ENCODE data around the gene ACOT7.

Gene ACOT7

DNA sequence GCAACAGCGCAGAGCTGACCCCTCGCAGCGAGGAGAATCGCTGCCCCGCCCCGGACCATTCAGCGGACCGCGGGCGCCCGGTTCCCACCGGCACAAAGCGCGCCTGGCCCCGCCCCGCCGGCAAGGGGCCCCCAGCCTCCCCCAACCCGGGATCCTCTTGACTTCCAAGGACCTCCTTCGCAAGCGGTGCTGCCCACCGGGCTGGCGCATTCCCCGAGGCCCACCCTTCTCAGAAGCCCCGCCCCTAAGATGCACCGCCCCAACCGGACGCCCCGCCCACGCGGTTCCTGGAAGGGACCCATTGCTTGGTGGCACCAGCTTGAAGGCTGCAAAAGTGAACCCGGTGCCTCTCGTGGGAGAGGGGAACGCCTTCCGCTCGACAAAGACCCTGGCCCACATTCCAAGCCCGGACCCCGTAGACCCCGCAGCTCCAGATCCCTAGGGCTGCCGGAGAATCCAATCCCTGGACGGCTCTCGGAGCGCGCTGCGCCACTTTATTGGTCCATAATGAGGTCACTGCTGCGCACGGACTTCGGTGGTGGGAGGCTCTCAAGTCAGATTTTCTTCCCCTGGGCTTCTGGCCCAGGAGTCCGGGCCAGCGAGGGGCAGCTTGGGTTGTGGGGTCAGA lies 147.6 kb downstream of the ACOT7 start:
- peak; percentile 44 for DNase-seq

DNA sequence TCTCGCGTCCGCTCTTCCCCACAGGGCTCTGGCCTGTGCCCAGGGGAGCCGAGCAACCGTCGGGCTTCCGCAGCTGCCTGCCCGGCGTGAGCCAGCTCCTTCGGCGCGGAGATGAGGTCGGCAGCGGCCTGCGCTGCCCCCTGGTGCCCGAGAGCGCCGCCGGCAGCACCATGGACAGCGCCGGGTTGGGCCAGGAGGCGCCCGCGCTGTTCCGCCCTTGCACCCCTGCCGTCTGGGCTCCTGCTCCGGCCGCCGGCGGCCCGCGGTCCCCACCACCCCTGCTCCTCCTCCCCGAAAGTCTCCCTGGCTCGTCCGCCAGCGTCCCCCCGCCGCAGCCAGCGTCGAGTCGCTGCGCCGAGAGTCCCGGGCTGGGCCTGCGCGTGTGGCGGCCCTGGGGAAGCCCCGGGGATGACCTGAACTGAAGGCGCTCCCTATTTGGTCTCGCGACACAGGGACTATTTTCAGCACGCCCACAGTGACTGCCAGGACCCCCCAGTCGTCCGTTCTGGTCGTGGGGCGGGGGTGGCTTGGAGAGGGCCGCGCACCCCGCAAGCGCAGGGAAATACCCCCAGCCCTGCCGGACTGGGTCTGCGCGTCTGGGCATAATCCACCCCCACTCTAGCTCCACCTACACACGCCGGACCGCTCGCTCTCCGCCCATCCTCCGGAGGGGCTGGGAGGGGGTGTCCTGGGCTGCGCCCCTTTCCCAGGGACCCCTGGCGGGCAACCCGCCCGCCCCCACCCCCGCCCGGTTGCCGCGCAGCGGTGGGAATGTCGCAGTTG lies 148.3 kb downstream of the ACOT7 start:
- peak; percentile 82 for DNase-seq

DNA sequence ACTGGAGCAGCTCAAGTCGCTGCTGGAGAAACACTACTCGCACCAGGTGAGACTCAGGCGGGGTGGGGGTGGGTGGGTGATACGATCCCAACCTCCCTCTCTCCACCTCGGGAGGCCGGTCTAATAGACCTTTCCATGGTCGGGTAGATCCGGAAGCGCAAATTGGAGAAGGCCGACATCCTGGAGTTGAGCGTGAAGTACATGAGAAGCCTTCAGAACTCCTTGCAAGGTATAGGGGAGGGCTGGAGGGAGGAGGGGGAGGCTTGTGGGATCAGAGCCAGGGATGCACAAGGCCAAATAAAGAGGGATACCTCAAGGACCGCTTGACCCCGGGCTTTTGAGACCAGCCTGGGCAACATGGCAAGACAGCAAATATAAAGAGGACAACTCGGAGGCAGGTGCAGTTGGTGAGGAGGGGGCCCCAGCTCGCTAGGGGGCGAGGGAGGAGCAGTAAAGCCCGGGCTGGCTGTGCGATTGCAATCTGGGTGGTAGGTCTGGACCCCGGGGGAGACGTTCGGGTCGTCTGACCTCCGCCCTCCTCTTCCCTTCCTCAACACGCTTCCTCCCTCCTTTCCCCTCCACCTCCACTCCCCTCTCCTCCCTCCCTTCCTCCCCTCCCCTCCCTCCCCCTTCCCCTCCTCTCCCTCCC lies 149.0 kb downstream of the ACOT7 start:
- no peak for DNase-seq

DNA sequence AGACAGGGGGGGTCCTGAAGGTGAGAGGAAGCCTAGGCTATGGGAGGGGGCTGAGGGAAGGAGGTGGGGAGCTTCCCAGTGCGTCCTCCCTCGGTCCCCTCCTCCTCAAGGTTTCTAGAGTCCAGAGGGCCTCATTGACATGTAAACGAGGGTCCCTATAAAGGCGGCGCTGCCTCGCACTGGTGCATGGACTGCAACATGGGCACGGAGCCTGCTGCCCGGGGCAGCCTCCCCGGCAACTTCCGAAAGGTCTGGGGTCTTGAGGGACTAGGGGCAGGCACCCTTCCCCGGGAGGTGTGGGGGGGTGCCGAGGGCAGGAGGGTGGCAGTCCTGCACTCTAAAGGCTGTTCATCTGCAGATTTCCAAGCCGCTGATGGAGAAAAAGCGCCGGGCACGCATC lies 149.6 kb downstream of the ACOT7 start, which contains the start of gene HES3:
Gene HES3, plus strand, starts transcription at position 187 of the 400 bp plus-strand sequence. Its CDS starts 187 bp downstream, at position 374.
- no peak for DNase-seq

DNA sequence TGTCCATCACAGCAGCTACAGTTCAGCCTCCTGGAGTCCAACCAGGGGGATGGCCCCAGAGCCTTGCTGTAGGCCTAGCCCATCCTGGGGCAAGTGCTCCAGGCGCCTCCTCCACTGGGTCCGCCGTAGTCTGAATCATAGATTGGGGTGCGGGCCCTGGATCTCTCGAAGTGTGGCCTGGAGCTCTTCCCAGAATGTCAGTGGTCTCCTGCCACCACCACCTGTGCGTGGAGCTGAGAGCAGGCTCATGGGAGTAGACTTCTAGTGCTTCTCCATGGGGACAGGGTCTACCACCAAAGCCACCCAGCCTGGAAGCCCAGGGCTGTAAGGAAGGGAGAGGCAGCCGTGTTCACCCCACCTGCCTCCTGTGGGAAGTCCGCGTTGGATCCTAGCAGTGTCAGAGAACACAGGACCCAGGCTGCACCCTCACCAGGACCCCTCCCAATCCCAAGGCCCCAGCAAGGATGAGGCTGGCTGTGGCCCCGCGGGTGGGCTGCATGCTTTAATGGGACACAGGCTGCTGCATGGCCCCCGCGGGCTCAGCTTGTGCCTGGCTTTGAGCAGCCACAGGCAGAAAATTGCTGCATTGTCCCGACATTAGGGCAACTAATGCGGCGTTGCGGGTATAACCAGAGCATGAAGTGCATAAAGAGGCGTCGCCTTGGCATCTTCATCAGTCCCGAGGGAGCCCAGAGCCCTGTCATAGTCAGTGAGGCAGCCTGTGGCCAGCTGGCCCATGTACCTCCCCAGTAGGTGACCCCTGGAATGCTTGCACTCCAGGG lies 150.3 kb downstream of the ACOT7 start:
- DNase-seq, result no peak

DNA sequence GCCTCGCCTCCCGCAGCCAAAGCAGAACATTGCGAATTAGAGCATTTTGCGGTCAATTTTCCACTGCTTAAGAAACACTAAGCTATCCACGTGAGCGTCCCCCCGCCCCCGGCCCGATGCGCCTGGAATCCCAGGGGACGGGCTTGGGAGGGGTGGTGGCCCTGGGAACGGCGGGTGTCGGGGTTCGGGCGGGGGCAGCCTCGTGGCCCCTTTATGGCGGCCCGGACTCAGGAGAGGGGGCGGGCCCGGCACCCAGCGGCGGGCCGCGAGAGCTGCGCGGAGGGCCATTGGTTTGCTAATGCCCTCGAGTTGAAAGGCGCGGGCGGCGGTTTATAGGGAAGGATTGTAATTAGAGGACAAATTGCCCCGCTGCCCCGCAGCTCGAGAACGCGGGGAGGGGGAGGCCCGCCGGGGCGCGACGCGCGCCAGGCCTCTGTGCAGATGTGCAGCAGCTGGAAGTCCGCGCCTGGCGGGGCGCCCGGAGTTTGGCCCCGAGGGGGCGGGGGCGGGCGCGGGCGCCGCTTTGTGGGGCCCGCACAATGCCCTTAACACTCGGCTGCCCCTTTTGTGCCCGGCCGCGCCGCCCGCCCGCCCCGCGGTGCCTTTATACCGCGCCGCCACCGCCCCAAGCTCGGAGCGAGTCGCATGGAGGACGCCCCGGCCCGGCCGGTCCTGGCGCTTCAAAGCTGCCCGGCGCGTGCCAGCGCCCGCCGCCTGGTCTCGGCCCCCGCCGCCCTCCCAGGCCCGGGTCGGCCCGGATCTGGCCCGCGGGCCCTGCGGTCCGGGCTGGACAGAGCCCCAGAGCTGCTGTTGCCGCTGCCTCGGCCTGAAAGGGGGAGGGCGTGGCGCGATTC lies 151.5 kb downstream of the ACOT7 start:
- DNase-seq, result no peak

DNA sequence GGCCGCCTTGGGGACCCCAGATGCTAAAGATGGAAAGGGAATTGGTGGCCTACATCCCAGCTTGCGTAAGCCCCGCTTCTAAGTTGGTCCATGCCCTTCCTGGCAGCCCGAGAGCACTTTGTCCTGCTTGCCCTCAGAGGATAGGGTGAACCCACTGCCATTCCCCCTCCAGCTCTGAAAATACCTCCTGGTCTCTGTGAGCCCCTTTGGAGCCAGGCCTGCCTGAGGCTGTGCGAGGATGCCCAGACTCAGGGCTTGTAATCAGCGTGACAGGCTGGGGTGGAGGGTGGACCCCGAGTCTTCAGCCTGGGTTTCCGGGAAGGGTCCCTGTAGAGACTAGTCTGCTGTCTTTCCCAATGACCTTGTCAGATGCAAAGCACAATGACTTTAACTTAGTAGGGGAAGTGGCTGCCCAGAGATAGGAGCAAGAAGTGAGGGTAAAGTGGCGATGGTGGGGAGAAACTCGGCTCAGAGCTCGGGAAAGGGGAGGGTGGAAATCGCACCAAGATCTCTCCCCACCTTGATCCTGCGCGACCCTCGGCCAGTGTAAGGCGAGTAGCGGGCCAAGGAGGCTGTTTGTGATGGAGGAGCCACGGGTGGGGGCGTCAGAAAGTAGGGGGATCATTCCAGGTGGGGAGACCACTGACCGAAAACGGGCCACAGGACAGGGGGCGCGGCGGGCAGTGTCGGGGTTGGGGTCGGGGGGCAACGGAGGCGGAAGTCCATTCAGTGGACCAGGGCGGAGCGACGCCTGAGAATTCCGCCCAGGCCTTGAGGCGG lies 152.3 kb downstream of the ACOT7 start:
- no peak for DNase-seq

DNA sequence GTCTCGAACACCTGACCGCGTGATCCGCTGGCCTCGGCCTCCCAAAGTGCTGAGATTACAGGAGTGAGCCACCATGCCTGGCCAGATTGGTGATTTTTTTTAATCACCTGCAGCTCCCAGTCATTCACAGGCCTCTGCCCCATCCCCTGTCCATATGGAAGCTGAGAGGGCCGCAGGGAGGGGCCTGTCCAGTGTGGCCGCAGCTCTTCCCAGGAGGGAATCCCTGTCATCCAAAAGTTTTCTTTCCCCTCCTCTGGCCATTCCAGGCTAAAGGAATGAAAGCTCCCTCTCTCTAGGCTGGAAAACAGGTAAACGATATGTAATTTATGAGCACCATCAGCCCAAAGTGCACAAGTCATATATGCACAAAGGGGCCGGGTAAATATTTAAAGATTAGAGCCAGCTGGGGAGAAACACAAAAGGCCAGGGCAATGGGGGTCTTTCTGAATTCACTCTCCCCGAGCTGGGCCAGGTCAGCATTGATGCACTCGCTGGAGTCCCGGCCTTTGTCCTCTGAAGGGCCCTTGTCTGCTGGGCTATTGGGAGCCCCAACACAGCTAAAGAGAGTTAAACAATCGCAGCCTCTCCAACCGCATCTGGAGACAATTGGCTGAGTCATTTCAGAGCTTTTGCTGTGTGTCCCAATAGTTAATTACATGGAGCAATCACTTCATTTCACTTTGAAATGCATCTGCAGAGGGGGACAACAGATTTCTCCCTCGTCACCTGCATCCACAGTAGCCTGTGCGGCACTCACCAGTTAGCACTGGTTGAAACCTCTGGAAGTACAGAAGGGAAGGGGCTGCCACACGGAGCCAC lies 153.4 kb downstream of the ACOT7 start:
- DNase-seq, result no peak

DNA sequence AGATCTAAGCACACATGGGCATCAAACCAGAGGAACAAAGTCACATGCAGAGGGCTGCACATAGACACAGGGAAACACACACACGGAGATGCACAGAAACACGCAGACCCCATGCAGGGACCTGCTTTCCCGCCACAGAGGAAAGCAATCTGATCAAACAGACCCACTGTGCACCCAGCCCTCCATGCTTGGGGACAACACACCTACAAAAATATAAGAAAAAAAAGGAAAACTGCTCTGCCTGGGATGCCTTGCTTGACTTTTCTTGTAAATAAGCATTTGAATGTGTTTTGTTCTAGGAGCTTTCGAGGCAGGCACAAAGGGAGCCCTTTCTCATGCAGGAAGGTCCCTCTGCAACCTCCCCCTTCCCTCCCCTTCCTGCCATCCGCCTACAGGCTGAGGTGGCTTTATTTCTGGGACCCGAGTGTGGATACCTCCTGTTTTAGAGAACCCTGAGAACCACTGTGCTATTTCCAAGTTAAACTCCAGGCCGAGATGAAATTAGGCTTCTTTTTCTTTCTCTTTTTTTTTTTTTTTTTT lies 154.3 kb downstream of the ACOT7 start:
- no peak for DNase-seq

DNA sequence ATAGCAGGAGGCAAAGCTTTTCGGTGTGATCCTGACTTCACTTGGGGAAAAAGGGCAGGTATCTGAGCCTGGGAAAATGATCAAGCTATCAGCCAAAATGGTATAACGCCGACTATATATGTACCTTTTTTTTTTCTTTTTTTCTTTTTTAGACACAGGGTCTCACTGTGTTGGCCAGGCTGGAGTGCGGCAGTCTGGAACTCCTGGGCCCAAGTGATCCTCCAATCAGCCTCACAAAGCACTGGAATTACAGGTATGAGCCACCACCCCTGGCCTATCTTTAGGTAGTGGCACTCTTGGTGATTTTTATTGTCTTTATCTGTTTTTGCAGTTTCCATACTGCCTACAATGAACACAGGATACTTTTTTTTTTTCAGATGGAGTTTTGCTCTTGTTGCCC lies 156.5 kb downstream of the ACOT7 start:
- no peak for DNase-seq

DNA sequence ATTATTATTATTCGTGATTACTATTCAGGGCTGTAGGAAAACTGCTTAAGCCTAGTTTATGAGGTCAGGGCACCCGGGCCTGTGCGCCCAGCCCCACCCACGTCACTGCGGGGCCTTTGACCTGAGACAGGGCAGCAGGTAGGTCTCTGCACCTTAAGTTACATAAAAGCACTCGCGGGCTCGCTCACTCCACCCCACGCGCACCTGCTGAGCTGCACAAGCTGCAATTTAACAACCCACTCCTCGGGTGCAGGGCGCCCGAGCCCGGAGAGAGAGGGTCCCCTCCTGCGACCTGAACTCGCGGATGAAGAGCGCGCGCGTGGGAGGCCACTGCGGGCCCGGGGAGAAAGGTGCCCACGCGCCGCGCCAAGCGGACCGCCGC lies 158.3 kb downstream of the ACOT7 start:
- DNase-seq, result peak; percentile 9

DNA sequence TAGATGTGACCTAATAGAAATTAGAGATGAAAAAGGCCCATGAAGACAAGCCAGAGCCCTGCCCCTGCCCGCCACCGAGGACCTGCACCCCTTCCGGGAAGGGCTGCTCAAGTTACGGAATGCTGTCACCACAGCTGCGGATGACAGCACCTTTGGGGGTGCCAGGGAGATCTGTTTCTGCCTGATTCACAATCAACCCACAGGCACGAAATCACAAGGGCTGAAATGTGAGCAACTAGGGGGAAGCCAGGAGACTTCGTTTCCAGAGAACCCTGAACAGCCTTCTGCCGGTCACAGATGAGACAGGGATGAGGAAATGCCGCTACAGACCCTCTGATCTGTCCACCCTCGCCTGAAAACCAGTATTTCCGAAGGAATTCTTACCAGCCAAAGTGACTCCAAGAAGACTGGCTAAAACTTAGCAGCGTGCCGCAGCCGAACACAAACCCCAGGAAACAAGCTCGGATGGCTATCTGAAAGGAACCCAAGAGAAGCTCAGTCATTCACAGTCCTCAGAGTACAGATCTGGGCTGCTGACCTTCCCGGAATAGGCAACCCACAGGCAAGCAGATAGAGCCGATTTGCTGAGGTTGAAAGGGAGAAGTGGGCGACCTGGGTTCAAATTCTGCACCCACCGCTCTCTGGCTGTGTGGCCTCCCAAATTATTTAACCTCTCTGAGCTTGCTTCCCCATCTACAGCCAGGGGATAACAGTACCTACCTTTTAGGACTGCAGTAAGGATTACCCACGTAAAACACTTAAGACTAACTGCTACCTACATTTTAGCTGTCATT lies 158.9 kb downstream of the ACOT7 start:
- DNase-seq, result no peak

DNA sequence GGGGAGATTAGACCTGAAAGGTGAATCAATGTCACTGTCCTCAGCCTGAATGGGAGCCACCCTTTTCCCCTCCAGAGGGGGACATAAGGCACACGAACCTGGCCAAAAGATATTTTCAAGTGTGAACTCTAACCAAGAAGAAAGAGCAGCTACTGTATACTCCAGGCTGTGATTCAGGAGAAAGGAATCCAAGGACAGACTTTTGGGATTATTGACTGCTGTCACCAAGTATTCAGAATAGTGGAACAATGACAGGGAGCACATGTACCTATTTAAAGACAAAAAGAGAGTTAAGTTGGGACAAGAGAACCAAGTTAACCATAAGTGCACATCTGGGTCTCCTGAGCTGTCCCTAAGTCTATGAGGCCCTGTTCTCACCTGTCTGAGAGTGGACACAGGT lies 160.2 kb downstream of the ACOT7 start:
- DNase-seq, result no peak

DNA sequence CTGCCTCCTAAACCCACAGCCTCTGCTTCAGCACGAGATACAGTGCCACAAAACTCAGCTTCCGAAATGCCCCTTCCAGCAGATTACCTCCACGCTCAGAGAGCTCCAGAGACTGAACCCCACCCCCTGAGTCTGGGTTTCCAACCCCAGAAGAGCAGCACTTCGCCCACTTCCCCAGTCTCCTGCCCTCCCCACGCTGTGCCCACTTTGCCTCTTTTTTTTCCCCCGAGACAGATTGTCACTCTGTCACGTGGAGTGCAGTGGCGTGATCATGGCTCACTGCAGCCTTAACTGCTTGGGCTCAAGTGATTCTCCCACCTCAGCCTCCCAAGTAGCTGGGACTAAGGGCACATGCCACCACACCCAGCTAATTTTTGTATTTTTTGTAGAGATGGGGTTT lies 167.9 kb downstream of the ACOT7 start:
- DNase-seq, result no peak

DNA sequence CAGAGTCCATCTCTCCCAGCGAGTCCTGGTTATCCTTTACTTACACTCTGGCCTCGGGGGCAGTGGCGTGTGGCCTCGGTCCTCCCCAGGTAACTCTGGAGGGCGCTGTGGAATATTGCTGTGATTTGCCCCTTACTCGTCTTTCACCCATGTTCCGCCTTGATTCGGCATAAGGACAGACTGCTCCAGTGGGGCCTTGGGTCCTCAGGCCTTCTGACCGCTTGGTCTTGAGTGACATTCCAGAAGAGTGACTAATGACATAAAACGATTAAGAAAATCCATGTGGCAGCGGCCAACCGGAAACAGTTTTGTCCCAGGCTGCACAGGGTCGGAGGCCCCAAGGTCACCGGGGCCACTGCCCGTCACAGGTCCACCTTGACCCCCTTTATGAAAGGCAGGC lies 168.8 kb downstream of the ACOT7 start:
- no peak for DNase-seq

DNA sequence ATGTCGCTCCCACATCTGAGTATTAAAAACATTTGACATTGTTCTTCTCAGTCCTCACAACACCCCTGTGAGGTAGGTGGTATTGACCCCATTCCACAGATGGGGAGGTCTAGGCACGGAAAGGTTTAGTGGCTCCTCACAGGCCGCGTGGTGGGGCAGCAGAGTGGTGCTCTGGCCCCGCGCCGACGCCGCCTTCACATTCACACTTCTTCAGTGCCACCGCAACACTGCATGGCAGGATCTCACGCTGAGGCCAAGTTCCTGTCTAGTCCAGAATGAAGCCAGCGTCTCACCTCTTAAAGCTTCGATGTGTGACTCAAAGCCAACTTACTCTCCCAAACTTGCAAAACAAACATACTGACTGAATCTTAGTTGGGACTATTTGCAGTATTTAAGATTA lies 169.9 kb downstream of the ACOT7 start:
- DNase-seq, result no peak

DNA sequence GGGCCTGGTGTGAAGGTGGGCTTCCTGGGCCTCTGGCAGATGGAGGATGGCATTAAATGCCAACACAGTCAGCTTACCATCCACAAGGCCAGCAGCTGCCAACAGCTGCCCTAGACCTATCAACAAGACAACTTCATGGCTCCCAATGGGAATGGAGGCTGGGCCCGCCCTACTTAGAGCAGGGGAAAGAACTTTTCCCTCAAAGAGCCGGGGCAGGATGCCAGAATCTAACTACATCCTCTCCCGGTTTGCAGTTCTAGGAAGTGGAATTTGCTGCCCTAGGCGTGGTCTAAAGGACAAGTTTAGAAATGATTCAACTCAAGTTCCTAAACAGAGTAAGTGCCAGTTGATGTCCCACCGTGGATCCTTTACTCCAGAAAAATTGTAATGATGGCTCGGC lies 170.9 kb downstream of the ACOT7 start:
- DNase-seq, result no peak

DNA sequence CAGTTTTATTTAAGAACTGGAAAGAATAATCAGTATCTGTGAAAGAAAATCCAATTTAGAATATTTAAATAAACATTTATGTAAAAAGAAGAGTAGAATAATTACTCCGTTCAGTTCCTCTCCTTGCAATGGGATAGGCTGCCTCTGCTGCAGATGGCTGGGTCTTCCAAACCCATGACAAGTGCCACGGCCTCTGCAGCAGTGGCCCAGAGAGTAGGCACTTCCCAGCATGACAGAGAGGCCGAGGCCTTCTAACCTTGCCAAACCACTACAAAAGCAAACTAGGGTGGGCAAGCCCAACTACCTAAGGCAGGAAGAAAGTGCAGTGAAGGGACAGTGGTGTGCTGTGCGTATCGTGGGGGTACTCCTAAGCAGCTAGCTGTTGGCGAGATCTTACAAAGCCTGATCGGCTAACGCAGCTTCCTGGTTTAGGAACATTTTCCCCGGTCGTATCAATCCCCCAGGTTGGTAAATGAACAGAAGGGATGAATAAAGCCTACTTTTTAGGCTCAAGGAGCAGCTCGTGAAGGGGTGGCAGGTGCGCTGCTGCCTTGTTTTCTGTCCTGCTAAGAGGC lies 172.3 kb downstream of the ACOT7 start:
- no peak for DNase-seq

DNA sequence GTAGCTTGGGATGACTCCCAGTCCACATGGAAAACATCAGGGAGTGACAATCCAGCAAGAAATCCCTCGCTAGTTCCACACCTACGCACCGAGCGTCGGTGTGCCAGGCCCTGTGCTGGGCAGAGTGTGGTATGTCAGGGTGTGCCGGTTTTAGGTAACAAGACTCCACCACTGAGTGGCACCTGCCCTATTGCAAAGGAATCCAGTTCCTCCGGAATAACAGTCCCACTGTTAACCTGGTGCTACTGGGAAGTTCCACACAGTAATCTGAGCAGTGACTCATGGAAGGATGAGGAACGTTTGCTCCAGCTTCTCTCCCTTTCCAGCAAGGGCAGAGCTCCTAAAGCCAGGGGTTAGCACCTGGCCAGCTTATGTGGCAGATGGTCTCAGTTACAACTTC lies 173.3 kb downstream of the ACOT7 start:
- DNase-seq, result no peak

Data from CD4-positive, alpha-beta T cell treated with Interleukin-21 for 1 hour (primary cell).